WTC11 (cell line): ENCODE results near the gene FGF22. TPM values are rescaled to one million over a fixed set of nuclear protein-coding genes. Genes with fewer than 3 reads are reported as not detected.
A peak's percentile ranks its signal among the peaks of the same experiment; 100 is the strongest.

Experiments used
- ATAC-seq: fragments of 200-7000 bp; cut with Tn5 transposase; 2 replicates; pipeline ENCODE4 v1.10.0; 2021; ENCODE audit warnings: mild to moderate bottlenecking, moderate library complexity
- CTCF ChIA-PET: fragments of 300-600 bp; sonication (Branson Sonifier 250); formaldehyde crosslinking; loops from one replicate; lab custom pipeline; 2021; ENCODE audit warnings: antibody characterized with exemption; lab: Charles Lee
- POLR2A ChIA-PET: fragments of 350-600 bp; sonication (Branson Sonifier 250); formaldehyde crosslinking; loops from one replicate; lab custom pipeline; 2021; ENCODE audit warnings: antibody characterized with exemption; lab: Charles Lee
- DNase-seq: peaks from one replicate; pipeline ENCODE4 v3.0.0; 2021; ENCODE audit warnings: low spot score
- H3K27ac Mint-ChIP-seq: 2 replicates; pipeline ENCODE4 v1.8.0; 2021; ENCODE audit warnings: mixed read lengths
- H3K27me3 Mint-ChIP-seq: 2 replicates; pipeline ENCODE4 v1.8.0; 2021; ENCODE audit warnings: low read depth, mild to moderate bottlenecking, moderate library complexity, mixed read lengths
- H3K36me3 Mint-ChIP-seq: 2 replicates; pipeline ENCODE4 v1.8.0; 2021; ENCODE audit warnings: mixed read lengths
- H3K4me1 Mint-ChIP-seq: 2 replicates; pipeline ENCODE4 v1.8.0; 2022; ENCODE audit warnings: mixed read lengths
- H3K4me3 Mint-ChIP-seq: 2 replicates; pipeline ENCODE4 v1.8.0; 2021; ENCODE audit warnings: mild to moderate bottlenecking, moderate library complexity, mixed read lengths
- H3K9me3 Mint-ChIP-seq: 2 replicates; pipeline ENCODE4 v1.8.0; 2021; ENCODE audit warnings: mixed read lengths
- ARID4B ChIP-seq: sonication (generic); formaldehyde crosslinking; IDR thresholded peaks from 2 replicates; pipeline ENCODE4 v1.8.0; 2023; ENCODE audit warnings: missing genetic modification reagents, mild to moderate bottlenecking, borderline replicate concordance
- E2F1 ChIP-seq: sonication (generic); formaldehyde crosslinking; IDR thresholded peaks from 2 replicates; pipeline ENCODE4 v1.8.0; 2022; ENCODE audit warnings: mild to moderate bottlenecking, missing genetic modification reagents
- EMX1 ChIP-seq: fragments of 250-450 bp; sonication (Bioruptor Pico); IDR thresholded peaks from 2 replicates; pipeline ENCODE4 v1.8.0; 2021; ENCODE audit warnings: mild to moderate bottlenecking
- ESRRA ChIP-seq: sonication (generic); formaldehyde crosslinking; IDR thresholded peaks from 2 replicates; pipeline ENCODE4 v1.8.1; 2022; ENCODE audit warnings: mild to moderate bottlenecking, missing genetic modification reagents, borderline replicate concordance
- GABPB1 ChIP-seq: sonication (generic); formaldehyde crosslinking; IDR thresholded peaks from 2 replicates; pipeline ENCODE4 v1.8.1; 2023; ENCODE audit warnings: mild to moderate bottlenecking, missing genetic modification reagents
- HMGXB4 ChIP-seq: sonication (generic); formaldehyde crosslinking; IDR thresholded peaks from 2 replicates; pipeline ENCODE4 v1.8.1; 2023; ENCODE audit warnings: mild to moderate bottlenecking, moderate library complexity, missing genetic modification reagents
- IRF2 ChIP-seq: sonication (generic); formaldehyde crosslinking; IDR thresholded peaks from 2 replicates; pipeline ENCODE4 v1.8.0; 2022; ENCODE audit warnings: low read depth, missing genetic modification reagents, borderline replicate concordance
- MAX ChIP-seq: sonication (generic); formaldehyde crosslinking; IDR thresholded peaks from 2 replicates; pipeline ENCODE4 v1.8.0; 2022; ENCODE audit warnings: mild to moderate bottlenecking, missing genetic modification reagents
- MLX ChIP-seq: sonication (generic); formaldehyde crosslinking; IDR thresholded peaks from 2 replicates; pipeline ENCODE4 v1.8.1; 2023; ENCODE audit warnings: mild to moderate bottlenecking, missing genetic modification reagents, moderate library complexity
- OVOL2 ChIP-seq: fragments of 250-450 bp; sonication (Bioruptor Pico); IDR thresholded peaks from 2 replicates; pipeline ENCODE4 v1.9.0; 2021; ENCODE audit warnings: mild to moderate bottlenecking, borderline replicate concordance
- RELA ChIP-seq: sonication (generic); formaldehyde crosslinking; IDR thresholded peaks from 2 replicates; pipeline ENCODE4 v1.8.1; 2022; ENCODE audit warnings: missing genetic modification reagents, mild to moderate bottlenecking, borderline replicate concordance
- TCF7 ChIP-seq: sonication (generic); formaldehyde crosslinking; IDR thresholded peaks from 2 replicates; pipeline ENCODE4 v1.8.0; 2022; ENCODE audit warnings: mild to moderate bottlenecking, low read depth, missing genetic modification reagents, moderate library complexity
- TEAD4 ChIP-seq: sonication (generic); formaldehyde crosslinking; IDR thresholded peaks from 2 replicates; pipeline ENCODE4 v1.8.0; 2022; ENCODE audit warnings: mild to moderate bottlenecking, missing genetic modification reagents
- USF2 ChIP-seq: sonication (generic); formaldehyde crosslinking; IDR thresholded peaks from 2 replicates; pipeline ENCODE4 v1.8.1; 2023; ENCODE audit warnings: mild to moderate bottlenecking, missing genetic modification reagents, moderate library complexity
- ZNF138 ChIP-seq: sonication (generic); formaldehyde crosslinking; conservative IDR thresholded peaks from 2 replicates; pipeline ENCODE4 v1.8.1; 2022; ENCODE audit warnings: mild to moderate bottlenecking, moderate library complexity, missing genetic modification reagents
- ZNF232 ChIP-seq: sonication (generic); formaldehyde crosslinking; IDR thresholded peaks from 2 replicates; pipeline ENCODE4 v1.8.0; 2022; ENCODE audit warnings: mild to moderate bottlenecking, missing genetic modification reagents
- ZNF416 ChIP-seq: fragments of 250-450 bp; sonication (Bioruptor Pico); IDR thresholded peaks from 2 replicates; pipeline ENCODE4 v1.9.0; 2021; ENCODE audit warnings: mild to moderate bottlenecking, inconsistent platforms
- total RNA-seq: library from RNA; stranded (reverse); gene quantifications from 3 replicates; pipeline ENCODE4 v1.2.3, GENCODE V29; 2021

Gene FGF22
- total RNA-seq, 1 experiment from 2014 or later = 1.6 TPM

GRCh38 chr19:677601-678436 is 38.1 kb downstream of the FGF22 start:
- no peaks in the 10 kb centered on the region for H3K9me3 Mint-ChIP-seq
- DNase-seq (no peak), ATAC-seq (no peak)
- H3K4me1 Mint-ChIP-seq = no peaks in the 10 kb centered on the region
- POLR2A ChIA-PET = interaction anchor here (0.6 kb wide), 1 partner anchor 381 kb away, joined by 3 read pairs; no protein-coding TSS in a partner anchor
- peaks cover 27% of the 10 kb centered on the region for H3K27me3 Mint-ChIP-seq
- H3K4me3 Mint-ChIP-seq = no peak overlapping the region
- H3K36me3 Mint-ChIP-seq = no peaks in the 10 kb centered on the region
- TF ChIP-seq ESRRA (CRISPR knock-in tag) = no peak
- TF ChIP-seq IRF2 (CRISPR knock-in tag) = no peak
- no peak for TF ChIP-seq EMX1 (CRISPR knock-in tag)
- 0 out of 2 replicates have a peak, but pooled peaks have one; percentile 23 for TF ChIP-seq RELA (CRISPR knock-in tag)
- TF ChIP-seq MLX (CRISPR knock-in tag) = no peak
- no peak for TF ChIP-seq ZNF232 (CRISPR knock-in tag)
- TF ChIP-seq ZNF416 (CRISPR knock-in tag) = no peak
- TF ChIP-seq ZNF138 (CRISPR knock-in tag) = no peak
- no peak overlapping the region for H3K27ac Mint-ChIP-seq
- CTCF ChIA-PET = interaction anchor here (0.7 to 2.4 kb wide), 3 partner anchors 15 to 384 kb away, joined by 3 to 16 read pairs (median 5); partner anchors contain the start of gene RNF126

- Mint-ChIP-seq H3K36me3 (no peaks in the 10 kb centered on the region), H3K9me3 (no peaks in the 10 kb centered on the region), H3K4me3 (peak overlapping the region; percentile 67), H3K27me3 (peaks cover 23% of the 10 kb centered on the region), H3K4me1 (no peaks in the 10 kb centered on the region), H3K27ac (no peak overlapping the region)
- ChIA-PET CTCF (interaction anchor here (0.6 to 2.7 kb wide), 8 partner anchors 8 to 104 kb away, joined by 3 to 22 read pairs (median 5); partner anchors contain the start of gene RNF126), POLR2A (interaction anchor here (1.0 to 1.1 kb wide), 2 partner anchors 25 to 63 kb away, joined by 3 to 6 read pairs; no protein-coding TSS in a partner anchor)
- ATAC-seq = no peak
- TF ChIP-seq E2F1 (CRISPR knock-in tag) = no peak
- no peak for TF ChIP-seq TEAD4 (CRISPR knock-in tag)
- no peak for TF ChIP-seq EMX1 (CRISPR knock-in tag)
- DNase-seq = no peak
These were observed 39.2 kb downstream of the FGF22 start for GRCh38 chr19:678791-679388.

- ATAC-seq = peak; percentile 2
- H3K9me3 Mint-ChIP-seq = no peaks in the 10 kb centered on the region
- H3K36me3 Mint-ChIP-seq = no peaks in the 10 kb centered on the region
- peak overlapping the region; percentile 67 for H3K4me3 Mint-ChIP-seq
- CTCF ChIA-PET = interaction anchor here (0.6 to 2.7 kb wide), 18 partner anchors 9 to 184 kb away, joined by 3 to 22 read pairs (median 4); partner anchors contain the start of gene RNF126
- TF ChIP-seq OVOL2 = no peak
- 0 out of 2 replicates have a peak, but pooled peaks have one; percentile 29 for TF ChIP-seq GABPB1 (CRISPR knock-in tag)
- TF ChIP-seq TCF7 (CRISPR knock-in tag) = 0 out of 2 replicates have a peak, but pooled peaks have one; percentile 70
- 0 out of 2 replicates have a peak, but pooled peaks have one; percentile 40 for TF ChIP-seq MAX (CRISPR knock-in tag)
- TF ChIP-seq HMGXB4 (CRISPR knock-in tag) = peak; percentile 41; the same call in 1 of the 2 replicates
- no peak for TF ChIP-seq USF2 (CRISPR knock-in tag)
- TF ChIP-seq ARID4B (CRISPR knock-in tag) = peak; percentile 63; the same call in 1 of the 2 replicates
- no peak for DNase-seq
- POLR2A ChIA-PET = interaction anchor here (0.8 to 1.7 kb wide), 5 partner anchors 9 to 119 kb away, joined by 3 to 6 read pairs (median 3); no protein-coding TSS in a partner anchor
- no peak overlapping the region for H3K27ac Mint-ChIP-seq
- no peaks in the 10 kb centered on the region for H3K4me1 Mint-ChIP-seq
- peaks cover 23% of the 10 kb centered on the region for H3K27me3 Mint-ChIP-seq
These were observed 40.0 kb downstream of the FGF22 start for GRCh38 chr19:679418-680286.
